A673 (cell line): ENCODE data around the gene NPY1R. TPM values are rescaled to one million over a fixed set of nuclear protein-coding genes. Genes with fewer than 3 reads are reported as not detected.

Experiments
- BruUV-seq: library from RNA; stranded (reverse); fragments of 400-500 nt; replicated peaks from 2 replicates; lab custom pipeline; 2021; lab: Mats Ljungman, UMichigan
- CTCF ChIA-PET: fragments of 300-600 bp; sonication (Branson Sonifier 250); formaldehyde crosslinking; loops from one replicate; lab custom pipeline; 2022; ENCODE audit warnings: antibody characterized with exemption; lab: Charles Lee
- POLR2A ChIA-PET: fragments of 300-600 bp; sonication (Branson Sonifier 250); formaldehyde crosslinking; loops from one replicate; lab custom pipeline; 2022; ENCODE audit warnings: antibody characterized with exemption; ENCODE audit not compliant: low non-redundant PET; lab: Charles Lee
- DNase-seq: peaks from one replicate; pipeline ENCODE4 v3.0.0-alpha.2; 2015; ENCODE audit warnings: low spot score
- H3K27ac ChIP-seq: fragments of 200-600 bp; sonication (generic); 2 replicates; pipeline ENCODE4 v1.5.1; 2016; ENCODE audit warnings: mixed run types, low read depth, mild to moderate bottlenecking, mixed read lengths, antibody characterized with exemption, low read length; ENCODE audit not compliant: poor library complexity, severe bottlenecking
- H3K27me3 ChIP-seq: fragments of 200-600 bp; sonication (generic); replicated peaks from 2 replicates; pipeline ENCODE4 v1.6.1; 2017; ENCODE audit warnings: mixed run types, low read depth, mild to moderate bottlenecking, mixed read lengths, antibody characterized with exemption, low read length; ENCODE audit not compliant: insufficient read depth, poor library complexity
- H3K36me3 ChIP-seq: fragments of 200-600 bp; sonication (generic); 2 replicates; pipeline ENCODE4 v1.6.1; 2016; ENCODE audit warnings: mixed run types, mild to moderate bottlenecking, mixed read lengths, antibody characterized with exemption, low read length; ENCODE audit not compliant: insufficient read depth, poor library complexity, severe bottlenecking
- H3K4me1 ChIP-seq: fragments of 200-600 bp; sonication (generic); 2 replicates; pipeline ENCODE4 v1.6.1; 2017; ENCODE audit warnings: mixed run types, mild to moderate bottlenecking, mixed read lengths, antibody characterized with exemption, low read length; ENCODE audit not compliant: insufficient read depth, poor library complexity, severe bottlenecking
- H3K4me3 ChIP-seq: fragments of 200-600 bp; sonication (generic); 2 replicates; pipeline ENCODE4 v1.5.1; 2016; ENCODE audit warnings: low read depth, mixed run types, mild to moderate bottlenecking, mixed read lengths, low read length; ENCODE audit not compliant: poor library complexity, severe bottlenecking
- H3K9me3 ChIP-seq: fragments of 200-600 bp; sonication (generic); 2 replicates; pipeline ENCODE4 v1.6.1; 2016; ENCODE audit warnings: mixed run types, low read depth, mild to moderate bottlenecking, mixed read lengths, antibody characterized with exemption, low read length; ENCODE audit not compliant: poor library complexity, severe bottlenecking
- CTCF ChIP-seq: fragments of 300-800, 200-600 bp; sonication (generic); conservative IDR thresholded peaks from 2 replicates; pipeline ENCODE4 v1.5.1; 2017; ENCODE audit warnings: low read depth, mild to moderate bottlenecking, antibody characterized with exemption, low read length, moderate library complexity, mixed read lengths
- EZH2 ChIP-seq: fragments of 200-600 bp; sonication (generic); IDR thresholded peaks from 2 replicates; pipeline ENCODE4 v1.6.1; 2017; ENCODE audit warnings: borderline replicate concordance, low read depth, mild to moderate bottlenecking, mixed read lengths, antibody characterized with exemption, low read length; ENCODE audit not compliant: poor library complexity, severe bottlenecking
- intact Hi-C: fragments of 100-400 bp; cut with micrococcal nuclease; formaldehyde crosslinking; loops from one replicate; pipeline ENCODE4 v1.10.0; 2022; ENCODE audit not compliant: unreplicated experiment
- total RNA-seq: library from RNA; stranded (reverse); gene quantifications from 2 replicates; pipeline ENCODE4 v1.2.3, GENCODE V29; 2021

The NPY1R gene
- total RNA-seq, 1 experiment from 2014 or later, result 64.4 TPM

GRCh38 chr4:163295138-163295537 lies 37.3 kb downstream of the NPY1R start:
- Histone ChIP-seq H3K27me3 (no peaks in the 10 kb centered on the region), H3K4me3 (no peak overlapping the region), H3K9me3 (no peaks in the 10 kb centered on the region), H3K4me1 (no peaks in the 10 kb centered on the region), H3K36me3 (no peaks in the 10 kb centered on the region), H3K27ac (no peak overlapping the region)
- no TSS peak for BruUV-seq
- DNase-seq, result no peak
- intact Hi-C loops, result no loop called here
- TF ChIP-seq EZH2, result no peak
- TF ChIP-seq CTCF, result no peak
- ChIA-PET POLR2A (no interaction called here), CTCF (no interaction called here)

GRCh38 chr4:163284304-163284703 lies 48.1 kb downstream of the NPY1R start:
- intact Hi-C loops, result no loop called here
- ChIA-PET POLR2A (no interaction called here), CTCF (no interaction called here)

GRCh38 chr4:163280703-163281519 lies 51.5 kb downstream of the NPY1R start:
- TF ChIP-seq CTCF (no peak), EZH2 (no peak)
- intact Hi-C loops, result no loop called here
- no peaks in the 10 kb centered on the region for H3K9me3 ChIP-seq
- H3K4me1 ChIP-seq, result no peaks in the 10 kb centered on the region
- H3K27me3 ChIP-seq, result no peaks in the 10 kb centered on the region
- no peak for DNase-seq
- no peak overlapping the region for H3K27ac ChIP-seq
- POLR2A ChIA-PET, result no interaction called here
- no TSS peak for BruUV-seq
- H3K36me3 ChIP-seq, result no peaks in the 10 kb centered on the region
- no peak overlapping the region for H3K4me3 ChIP-seq
- CTCF ChIA-PET, result no interaction called here

More at GRCh38 chr4:163284304-163284703, 48.1 kb downstream of the NPY1R start:
- Histone ChIP-seq H3K4me3 (no peak overlapping the region), H3K27ac (no peak overlapping the region), H3K36me3 (no peaks in the 10 kb centered on the region), H3K27me3 (no peaks in the 10 kb centered on the region), H3K9me3 (no peaks in the 10 kb centered on the region), H3K4me1 (no peaks in the 10 kb centered on the region)
- no peak for DNase-seq
- no peak for TF ChIP-seq EZH2
- no peak for TF ChIP-seq CTCF
- BruUV-seq, result no TSS peak
